Colonic mucosa (tissue), 4 donors: ENCODE measurements around the gene CADM2. TPM values are rescaled to one million over a fixed set of nuclear protein-coding genes. Genes with fewer than 3 reads are reported as not detected.

Source experiments
- DNase-seq: peaks from one replicate; pipeline ENCODE4 v3.0.0-alpha.2; 2020
- H3K27ac ChIP-seq: fragments of 200-600 bp; one replicate; pipeline ENCODE4 v1.8.0; 2021
- H3K27me3 ChIP-seq: fragments of 200-600 bp; one replicate; pipeline ENCODE4 v1.8.0; 2021
- H3K36me3 ChIP-seq: fragments of 200-600 bp; one replicate; pipeline ENCODE4 v1.8.0; 2021
- H3K4me1 ChIP-seq: fragments of 200-600 bp; one replicate; pipeline ENCODE4 v1.8.0; 2021; ENCODE audit warnings: mild to moderate bottlenecking
- H3K4me3 ChIP-seq: fragments of 200-600 bp; one replicate; pipeline ENCODE4 v1.8.0; 2021
- H3K9ac ChIP-seq, 2 donors: one replicate each; pipeline ENCODE4 v1.7.0; 2013; ENCODE audit warnings: control low read depth in 2 of 2, low read depth in 2 of 2, low read length in 2 of 2
- H3K9me3 ChIP-seq: fragments of 200-600 bp; one replicate; pipeline ENCODE4 v1.8.0; 2021
- CTCF ChIP-seq: fragments of 200-600 bp; IDR thresholded peaks from one replicate; pipeline ENCODE4 v1.8.0; 2022; ENCODE audit warnings: antibody characterized with exemption, mild to moderate bottlenecking
- intact Hi-C: fragments of 100-400 bp; cut with DNase I; formaldehyde crosslinking; loops from one replicate; pipeline ENCODE4 v1.14.1; 2022
- total RNA-seq, 2 donors: library from RNA; stranded (reverse); fragmentation: NEBNext Ultra II Directional in 1 of 2; extraction: Animal tissue kit (Norgen Biotek cat#: 25700) in 1 of 2; gene quantifications; one replicate each; pipeline ENCODE4 v1.2.1, GENCODE V29; 2021
- donor health status: healthy.
- donor health status: DM: no; HTN: no; CAD: no.
- donor health status: DM: no; HTN: no; CAD: no.

CADM2 gene
- total RNA-seq, 2 donors from 2014 or later = 1.2 to 2.8 TPM

- Histone ChIP-seq H3K27me3 (no peaks in the 10 kb centered on the region), H3K9ac (no peak overlapping the region), H3K27ac (no peak overlapping the region), H3K4me3 (no peak overlapping the region), H3K4me1 (no peaks in the 10 kb centered on the region), H3K9me3 (no peaks in the 10 kb centered on the region), H3K36me3 (no peaks in the 10 kb centered on the region)
- TF ChIP-seq CTCF = no peak
- intact Hi-C loops = no loop called here
- DNase-seq = no peak
Measured at GRCh38 chr3:86037916-86038315, 1079.1 kb downstream of the CADM2 start.

- Histone ChIP-seq H3K9me3 (no peaks in the 10 kb centered on the region), H3K4me3 (no peak overlapping the region), H3K36me3 (no peaks in the 10 kb centered on the region), H3K9ac (no peak overlapping the region), H3K27ac (no peak overlapping the region), H3K27me3 (no peaks in the 10 kb centered on the region), H3K4me1 (no peaks in the 10 kb centered on the region)
- no peak for TF ChIP-seq CTCF
- DNase-seq = no peak
- intact Hi-C loops = no loop called here
Measured at GRCh38 chr3:86046436-86047136, 1087.8 kb downstream of the CADM2 start.

- Histone ChIP-seq H3K9me3 (no peaks in the 10 kb centered on the region), H3K27ac (no peak overlapping the region), H3K9ac (no peak overlapping the region), H3K4me1 (no peaks in the 10 kb centered on the region), H3K4me3 (no peak overlapping the region), H3K36me3 (no peaks in the 10 kb centered on the region), H3K27me3 (no peaks in the 10 kb centered on the region)
- intact Hi-C loops = no loop called here
- TF ChIP-seq CTCF = no peak
- no peak for DNase-seq
Measured at GRCh38 chr3:86047161-86047560, 1088.4 kb downstream of the CADM2 start.

- H3K36me3 ChIP-seq = no peaks in the 10 kb centered on the region
- DNase-seq = no peak
Measured at GRCh38 chr3:86051058-86051457, 1092.3 kb downstream of the CADM2 start.

GRCh38 chr3:86056032-86056431, 1097.2 kb downstream of the CADM2 start:
- no peaks in the 10 kb centered on the region for H3K36me3 ChIP-seq
- H3K4me1 ChIP-seq = no peaks in the 10 kb centered on the region
- no peak for TF ChIP-seq CTCF
- H3K27ac ChIP-seq = no peak overlapping the region
- intact Hi-C loops = no loop called here
- H3K9ac ChIP-seq = no peak overlapping the region
- DNase-seq = no peak
- no peak overlapping the region for H3K4me3 ChIP-seq
- no peaks in the 10 kb centered on the region for H3K9me3 ChIP-seq
- no peaks in the 10 kb centered on the region for H3K27me3 ChIP-seq

More at GRCh38 chr3:86051058-86051457, 1092.3 kb downstream of the CADM2 start:
- Histone ChIP-seq H3K4me3 (no peak overlapping the region), H3K27ac (no peak overlapping the region), H3K9me3 (no peaks in the 10 kb centered on the region), H3K9ac (no peak overlapping the region), H3K4me1 (no peaks in the 10 kb centered on the region), H3K27me3 (no peaks in the 10 kb centered on the region)
- intact Hi-C loops = no loop called here
- TF ChIP-seq CTCF = no peak
